T-helper 1 cell treated with Interleukin-12 subunit alpha and Interleukin-12 subunit beta and Interleukin-4 antibody, amounts not matched to agents 30 μg/mL and 1 μg/mL, for 36 hours (primary cell): ENCODE data around the gene SIN3B.
"Not testable (repeated sequence)": the region's sequence is repeated elsewhere in the genome, so short reads cannot be mapped to it uniquely, and the experiment has no call there.

Source experiments
- H3K27ac Mint-ChIP-seq: one replicate; pipeline ENCODE4 v1.8.0; 2021; ENCODE audit warnings: mild to moderate bottlenecking, mixed read lengths
- H3K27me3 Mint-ChIP-seq: one replicate; pipeline ENCODE4 v1.8.0; 2021; ENCODE audit warnings: low read depth, mixed read lengths
- H3K36me3 Mint-ChIP-seq: one replicate; pipeline ENCODE4 v1.8.0; 2021; ENCODE audit warnings: low read depth, mixed read lengths
- H3K4me1 Mint-ChIP-seq: one replicate; pipeline ENCODE4 v1.8.0; 2021; ENCODE audit warnings: low read depth, mixed read lengths
- H3K4me3 Mint-ChIP-seq: one replicate; pipeline ENCODE4 v1.8.0; 2021; ENCODE audit warnings: mild to moderate bottlenecking, moderate library complexity, mixed read lengths
- H3K9me3 Mint-ChIP-seq: one replicate; pipeline ENCODE4 v1.8.0; 2021; ENCODE audit warnings: mixed read lengths

Gene SIN3B, protein sequence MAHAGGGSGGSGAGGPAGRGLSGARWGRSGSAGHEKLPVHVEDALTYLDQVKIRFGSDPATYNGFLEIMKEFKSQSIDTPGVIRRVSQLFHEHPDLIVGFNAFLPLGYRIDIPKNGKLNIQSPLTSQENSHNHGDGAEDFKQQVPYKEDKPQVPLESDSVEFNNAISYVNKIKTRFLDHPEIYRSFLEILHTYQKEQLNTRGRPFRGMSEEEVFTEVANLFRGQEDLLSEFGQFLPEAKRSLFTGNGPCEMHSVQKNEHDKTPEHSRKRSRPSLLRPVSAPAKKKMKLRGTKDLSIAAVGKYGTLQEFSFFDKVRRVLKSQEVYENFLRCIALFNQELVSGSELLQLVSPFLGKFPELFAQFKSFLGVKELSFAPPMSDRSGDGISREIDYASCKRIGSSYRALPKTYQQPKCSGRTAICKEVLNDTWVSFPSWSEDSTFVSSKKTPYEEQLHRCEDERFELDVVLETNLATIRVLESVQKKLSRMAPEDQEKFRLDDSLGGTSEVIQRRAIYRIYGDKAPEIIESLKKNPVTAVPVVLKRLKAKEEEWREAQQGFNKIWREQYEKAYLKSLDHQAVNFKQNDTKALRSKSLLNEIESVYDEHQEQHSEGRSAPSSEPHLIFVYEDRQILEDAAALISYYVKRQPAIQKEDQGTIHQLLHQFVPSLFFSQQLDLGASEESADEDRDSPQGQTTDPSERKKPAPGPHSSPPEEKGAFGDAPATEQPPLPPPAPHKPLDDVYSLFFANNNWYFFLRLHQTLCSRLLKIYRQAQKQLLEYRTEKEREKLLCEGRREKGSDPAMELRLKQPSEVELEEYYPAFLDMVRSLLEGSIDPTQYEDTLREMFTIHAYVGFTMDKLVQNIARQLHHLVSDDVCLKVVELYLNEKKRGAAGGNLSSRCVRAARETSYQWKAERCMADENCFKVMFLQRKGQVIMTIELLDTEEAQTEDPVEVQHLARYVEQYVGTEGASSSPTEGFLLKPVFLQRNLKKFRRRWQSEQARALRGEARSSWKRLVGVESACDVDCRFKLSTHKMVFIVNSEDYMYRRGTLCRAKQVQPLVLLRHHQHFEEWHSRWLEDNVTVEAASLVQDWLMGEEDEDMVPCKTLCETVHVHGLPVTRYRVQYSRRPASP

DNA sequence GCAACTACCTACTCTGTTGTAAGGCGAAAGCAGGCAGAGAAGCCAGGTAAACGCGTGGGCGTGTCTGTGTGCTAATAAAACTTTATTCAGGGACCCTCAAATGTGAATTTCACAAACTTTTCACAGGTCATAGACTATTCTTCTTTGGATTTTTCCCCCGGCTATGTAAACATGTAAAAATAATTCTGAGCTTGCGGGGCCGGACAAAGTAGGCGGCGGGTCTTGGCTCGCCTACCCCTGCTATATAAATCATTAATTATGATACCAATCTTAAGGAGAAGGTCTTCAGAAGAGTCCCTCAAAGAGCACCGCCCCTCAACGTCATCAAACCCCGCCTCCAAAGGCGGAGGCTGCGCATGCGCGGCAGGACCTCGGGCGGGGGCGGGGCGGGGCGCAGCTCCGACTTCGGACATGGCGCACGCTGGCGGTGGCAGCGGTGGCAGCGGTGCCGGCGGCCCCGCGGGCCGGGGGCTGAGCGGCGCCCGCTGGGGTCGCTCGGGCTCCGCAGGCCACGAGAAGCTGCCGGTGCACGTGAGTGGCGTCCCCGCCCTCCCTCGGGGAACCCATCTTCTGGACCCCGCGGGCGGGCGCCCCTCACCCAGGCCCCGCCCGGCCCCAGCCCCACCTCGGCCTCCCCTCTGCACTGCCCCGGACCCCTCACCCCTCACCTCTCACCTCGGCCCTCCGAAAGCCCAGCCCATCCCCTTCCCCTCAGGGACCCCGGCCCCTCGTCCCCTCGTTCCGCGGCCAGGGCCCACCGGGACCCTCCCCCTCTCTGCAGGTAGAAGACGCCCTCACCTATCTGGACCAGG is at the start of gene SIN3B:
Gene SIN3B (plus strand): TSS at position 389 of the 812 bp plus-strand sequence. CDS start 23 bp downstream, at position 412.
- peak within 1 kb of the TSS; percentile 82 for H3K4me3 Mint-ChIP-seq
- peaks cover 11% of the 10 kb centered on the region for H3K36me3 Mint-ChIP-seq
- peaks cover 29% of the 10 kb centered on the region for H3K27me3 Mint-ChIP-seq
- peaks cover 19% of the 10 kb centered on the region for H3K4me1 Mint-ChIP-seq
- no peaks in the 10 kb centered on the region for H3K9me3 Mint-ChIP-seq
- H3K27ac Mint-ChIP-seq: peak within 1 kb of the TSS; percentile 78

DNA sequence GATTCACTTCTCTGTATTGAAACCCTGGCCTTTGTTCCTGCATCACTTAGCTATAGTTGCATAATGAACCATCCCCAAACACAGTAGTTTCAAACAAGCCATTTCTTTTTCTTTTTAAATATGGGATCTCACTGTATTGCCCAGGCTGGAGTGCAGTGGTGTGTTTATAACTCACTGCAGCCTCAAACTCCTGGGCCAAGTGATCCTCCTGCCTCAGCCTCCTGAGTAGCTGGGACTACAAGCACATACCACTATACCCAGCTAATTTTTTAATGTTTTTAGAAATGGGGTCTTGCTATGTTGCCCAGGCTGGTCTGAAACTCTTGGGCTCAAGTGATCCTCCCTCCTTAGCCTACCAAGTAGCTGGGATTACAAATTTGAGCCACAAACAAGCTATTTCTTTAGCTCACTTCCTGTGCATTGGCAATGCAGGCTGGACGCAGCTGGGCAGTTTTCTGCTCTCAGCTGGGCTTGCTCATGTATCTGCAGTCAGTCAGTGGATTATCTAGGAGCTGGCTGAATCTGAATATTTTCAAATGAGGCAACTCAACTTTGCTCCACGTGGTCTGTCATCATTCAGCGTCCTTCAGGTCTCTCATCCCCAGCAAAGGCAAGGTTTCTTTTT is 49.5 kb upstream of the SIN3B start:
- H3K27me3 Mint-ChIP-seq: no peaks in the 10 kb centered on the region
- H3K4me3 Mint-ChIP-seq: no peak overlapping the region
- no peaks in the 10 kb centered on the region for H3K9me3 Mint-ChIP-seq
- no peaks in the 10 kb centered on the region for H3K4me1 Mint-ChIP-seq
- no peaks in the 10 kb centered on the region for H3K36me3 Mint-ChIP-seq
- no peak overlapping the region for H3K27ac Mint-ChIP-seq

DNA sequence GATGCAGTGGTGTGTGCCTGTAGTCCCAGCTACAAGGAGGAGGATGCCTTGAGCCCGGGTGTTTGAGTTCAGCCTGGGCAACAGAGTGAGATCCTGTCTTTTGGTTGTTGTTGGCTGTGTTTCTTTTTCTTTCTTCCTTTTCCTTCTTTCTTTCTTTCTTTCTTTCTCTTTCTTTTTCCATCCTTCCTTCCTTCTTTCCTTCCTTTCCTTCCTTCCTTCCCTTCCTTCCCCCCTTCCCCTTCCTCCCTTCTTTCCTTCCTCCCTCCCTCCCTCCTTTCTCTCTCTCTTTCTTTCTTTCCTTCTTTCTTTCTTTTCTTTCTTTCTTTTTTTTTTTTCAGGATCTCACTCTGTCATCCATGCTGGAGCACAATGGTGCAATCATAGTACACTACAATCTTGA is 46.5 kb upstream of the SIN3B start:
- no peaks in the 10 kb centered on the region for H3K9me3 Mint-ChIP-seq
- H3K4me1 Mint-ChIP-seq: no peaks in the 10 kb centered on the region
- no peak overlapping the region for H3K4me3 Mint-ChIP-seq
- H3K36me3 Mint-ChIP-seq: no peaks in the 10 kb centered on the region
- no peak overlapping the region for H3K27ac Mint-ChIP-seq
- no peaks in the 10 kb centered on the region for H3K27me3 Mint-ChIP-seq

DNA sequence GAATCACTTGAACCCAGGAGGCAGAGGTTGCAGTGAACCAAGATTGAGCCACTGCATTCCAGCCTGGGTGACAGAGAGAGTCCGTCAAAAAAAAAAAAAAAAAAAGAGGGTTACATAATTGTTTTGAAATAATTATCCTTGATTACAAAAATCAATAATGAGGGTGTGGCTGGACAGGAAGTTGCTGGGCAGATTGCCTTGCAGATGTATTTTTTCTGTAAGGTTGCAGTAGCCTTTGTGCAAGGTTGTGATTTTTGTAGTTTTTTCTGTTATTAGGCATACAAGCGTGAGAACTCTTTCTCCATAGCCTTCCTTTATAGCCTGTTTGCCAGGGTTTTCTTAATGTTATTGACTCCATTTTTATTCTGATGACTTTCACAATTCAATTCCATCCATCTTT is 40.7 kb upstream of the SIN3B start:
- peaks cover 24% of the 10 kb centered on the region for H3K9me3 Mint-ChIP-seq
- no peaks in the 10 kb centered on the region for H3K27me3 Mint-ChIP-seq
- H3K4me3 Mint-ChIP-seq: no peak overlapping the region
- no peaks in the 10 kb centered on the region for H3K4me1 Mint-ChIP-seq
- H3K36me3 Mint-ChIP-seq: peaks cover 1% of the 10 kb centered on the region
- no peak overlapping the region for H3K27ac Mint-ChIP-seq

DNA sequence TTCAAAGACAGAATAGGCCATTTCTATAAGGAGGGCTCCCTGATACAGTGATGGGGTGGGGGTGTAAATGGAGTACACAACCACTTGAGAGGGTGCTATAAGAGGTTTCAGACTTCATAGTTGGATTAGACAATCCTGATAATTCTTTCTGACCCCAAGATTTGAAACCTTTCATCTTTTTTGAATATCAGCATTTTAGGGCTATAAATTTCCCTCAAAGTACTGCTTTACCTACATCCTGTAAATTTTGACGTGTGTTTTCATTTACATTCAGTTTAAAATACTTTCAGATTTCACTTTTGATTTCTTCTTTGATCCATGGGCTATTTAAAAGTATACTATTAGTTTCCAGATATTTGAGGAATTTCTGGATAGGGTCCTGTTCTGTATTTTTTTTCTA is 40.0 kb upstream of the SIN3B start:
- peaks cover 24% of the 10 kb centered on the region for H3K9me3 Mint-ChIP-seq
- no peak overlapping the region for H3K27ac Mint-ChIP-seq
- peaks cover 1% of the 10 kb centered on the region for H3K36me3 Mint-ChIP-seq
- no peak overlapping the region for H3K4me3 Mint-ChIP-seq
- no peaks in the 10 kb centered on the region for H3K4me1 Mint-ChIP-seq
- H3K27me3 Mint-ChIP-seq: no peaks in the 10 kb centered on the region

DNA sequence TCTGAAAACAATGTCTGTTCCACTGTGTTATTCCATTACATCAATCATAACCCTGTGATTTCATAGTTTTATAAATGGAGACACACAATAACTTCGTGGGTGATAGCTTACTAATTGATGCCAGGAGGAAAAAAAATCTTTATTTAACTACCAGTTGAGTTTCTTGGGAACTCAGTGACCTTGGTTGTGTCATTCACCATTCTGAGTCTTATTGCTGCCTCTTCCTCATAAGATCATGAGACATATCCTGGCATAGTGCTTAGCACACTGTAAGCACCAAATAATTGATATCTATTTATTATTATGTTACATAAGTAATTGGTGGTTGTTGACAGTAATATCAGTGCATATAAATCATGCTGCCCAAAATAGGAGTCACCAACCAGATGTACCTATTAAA is 39.1 kb upstream of the SIN3B start:
- H3K27ac Mint-ChIP-seq: no peak overlapping the region
- H3K36me3 Mint-ChIP-seq: peaks cover 1% of the 10 kb centered on the region
- no peaks in the 10 kb centered on the region for H3K4me1 Mint-ChIP-seq
- H3K9me3 Mint-ChIP-seq: peaks cover 28% of the 10 kb centered on the region
- no peaks in the 10 kb centered on the region for H3K27me3 Mint-ChIP-seq
- no peak overlapping the region for H3K4me3 Mint-ChIP-seq

DNA sequence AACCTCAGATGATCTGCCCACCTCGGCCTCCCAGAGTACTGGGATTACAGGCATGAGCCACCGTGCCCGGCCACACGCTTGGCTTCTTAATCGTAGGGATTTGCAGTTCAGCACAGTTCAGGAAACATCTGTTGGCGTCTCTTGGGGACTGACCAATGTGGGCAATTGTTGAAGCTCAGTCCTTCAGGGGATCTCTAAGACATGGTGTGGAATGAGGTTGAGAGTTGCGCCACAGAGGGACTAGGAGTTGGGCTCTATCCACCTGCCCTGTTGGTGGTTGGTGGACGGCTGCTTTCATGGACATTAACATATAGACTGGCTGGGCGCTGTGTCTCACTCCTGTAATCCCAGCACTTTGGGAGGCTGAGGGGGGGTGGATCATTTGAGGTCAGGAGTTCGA is 37.3 kb upstream of the SIN3B start:
- no peak overlapping the region for H3K27ac Mint-ChIP-seq
- no peaks in the 10 kb centered on the region for H3K4me1 Mint-ChIP-seq
- H3K9me3 Mint-ChIP-seq: peaks cover 38% of the 10 kb centered on the region
- H3K4me3 Mint-ChIP-seq: no peak overlapping the region
- H3K27me3 Mint-ChIP-seq: no peaks in the 10 kb centered on the region
- H3K36me3 Mint-ChIP-seq: peaks cover 1% of the 10 kb centered on the region

DNA sequence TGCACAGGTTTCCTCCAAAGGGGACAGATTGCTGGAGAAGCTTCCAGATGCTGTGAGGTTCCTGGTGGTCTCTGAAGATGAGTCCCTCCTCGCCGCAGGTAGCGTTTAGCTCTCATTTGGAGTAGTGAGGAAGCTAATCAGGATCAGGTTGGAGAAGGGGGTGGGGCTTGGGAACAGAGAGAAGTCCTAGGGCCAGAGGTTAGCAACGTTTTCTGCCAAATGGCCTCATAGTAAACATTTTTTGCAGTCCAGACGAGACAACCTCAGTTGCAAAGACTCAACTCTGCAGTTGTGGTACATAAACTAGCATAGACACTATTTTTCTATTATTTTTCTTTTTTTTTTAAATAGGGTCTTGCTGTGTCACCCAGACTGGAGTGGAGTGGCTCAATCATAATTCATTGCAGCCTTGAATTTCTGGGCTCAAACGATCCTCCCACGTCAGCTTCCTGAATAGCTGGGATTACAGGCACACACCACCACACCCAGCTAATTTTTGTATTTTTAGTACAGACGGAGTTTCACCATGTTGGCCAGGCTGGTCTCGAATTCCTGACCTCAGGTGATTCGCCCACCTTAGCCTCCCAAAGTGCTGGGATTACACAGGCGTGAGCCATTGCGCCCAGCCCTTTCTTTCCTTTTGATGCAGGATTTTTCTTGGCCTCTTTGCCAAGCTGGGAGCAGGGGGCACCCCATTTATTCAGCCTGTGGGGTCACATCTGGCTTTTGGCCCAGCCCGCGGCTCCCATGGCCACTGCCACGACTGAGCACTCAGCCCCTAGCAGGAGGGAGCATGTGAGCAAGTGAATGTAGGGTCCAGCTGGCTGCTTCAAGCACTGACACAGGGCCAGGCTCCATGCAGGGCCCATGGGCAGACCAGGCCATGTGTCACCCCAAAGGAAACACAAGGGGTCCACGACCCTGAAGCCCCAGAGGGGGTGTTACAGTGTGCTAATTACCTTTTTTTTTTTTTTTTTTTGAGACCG is 34.4 kb upstream of the SIN3B start:
- Mint-ChIP-seq H3K4me3 (no peak overlapping the region), H3K9me3 (peaks cover 25% of the 10 kb centered on the region), H3K36me3 (peaks cover 1% of the 10 kb centered on the region), H3K4me1 (no peaks in the 10 kb centered on the region), H3K27ac (no peak overlapping the region), H3K27me3 (no peaks in the 10 kb centered on the region)

DNA sequence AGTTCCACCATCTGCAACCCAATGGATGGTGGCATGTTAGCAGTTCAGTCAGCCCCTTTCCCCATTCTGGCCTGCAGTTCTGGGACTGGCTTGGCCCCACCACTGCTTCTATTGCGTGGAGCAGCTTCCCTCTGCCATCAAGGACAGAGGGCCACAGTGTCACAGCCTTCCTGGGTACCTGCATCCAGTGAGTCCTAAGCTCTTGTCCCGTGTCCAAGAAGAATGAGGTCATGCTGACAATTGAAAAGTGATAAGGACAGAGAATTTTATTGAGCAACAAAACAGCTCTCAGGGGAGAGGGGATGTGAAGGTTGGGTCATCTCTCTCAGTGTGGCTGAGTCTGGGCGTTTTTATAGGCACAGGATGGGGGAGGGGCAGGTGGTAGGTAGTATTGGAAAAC is 33.5 kb upstream of the SIN3B start:
- no peaks in the 10 kb centered on the region for H3K4me1 Mint-ChIP-seq
- H3K27me3 Mint-ChIP-seq: no peaks in the 10 kb centered on the region
- H3K4me3 Mint-ChIP-seq: no peak overlapping the region
- no peak overlapping the region for H3K27ac Mint-ChIP-seq
- peaks cover 22% of the 10 kb centered on the region for H3K9me3 Mint-ChIP-seq
- no peaks in the 10 kb centered on the region for H3K36me3 Mint-ChIP-seq

DNA sequence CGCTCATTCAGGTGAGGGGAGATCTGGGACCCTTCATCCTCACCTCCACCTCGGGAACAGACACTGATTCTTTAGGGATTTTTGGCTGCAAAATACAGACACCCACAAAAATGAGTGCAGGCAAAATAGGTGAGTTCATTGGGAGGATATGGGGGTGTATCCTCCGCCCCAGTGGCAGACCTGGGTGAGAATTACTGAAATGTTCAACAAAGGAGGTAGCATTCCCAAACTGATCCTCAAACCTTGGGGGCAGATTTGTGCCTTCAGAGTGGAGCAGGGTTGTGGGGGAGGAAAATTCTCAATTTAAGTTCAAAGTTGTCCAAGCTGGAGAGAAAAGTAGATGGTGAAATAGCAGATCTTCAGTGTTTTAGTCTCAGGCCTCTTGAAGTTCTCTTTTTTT is 31.3 kb upstream of the SIN3B start:
- H3K27me3 Mint-ChIP-seq: no peaks in the 10 kb centered on the region
- no peak overlapping the region for H3K27ac Mint-ChIP-seq
- no peak overlapping the region for H3K4me3 Mint-ChIP-seq
- no peaks in the 10 kb centered on the region for H3K36me3 Mint-ChIP-seq
- no peaks in the 10 kb centered on the region for H3K4me1 Mint-ChIP-seq
- H3K9me3 Mint-ChIP-seq: peaks cover 15% of the 10 kb centered on the region

DNA sequence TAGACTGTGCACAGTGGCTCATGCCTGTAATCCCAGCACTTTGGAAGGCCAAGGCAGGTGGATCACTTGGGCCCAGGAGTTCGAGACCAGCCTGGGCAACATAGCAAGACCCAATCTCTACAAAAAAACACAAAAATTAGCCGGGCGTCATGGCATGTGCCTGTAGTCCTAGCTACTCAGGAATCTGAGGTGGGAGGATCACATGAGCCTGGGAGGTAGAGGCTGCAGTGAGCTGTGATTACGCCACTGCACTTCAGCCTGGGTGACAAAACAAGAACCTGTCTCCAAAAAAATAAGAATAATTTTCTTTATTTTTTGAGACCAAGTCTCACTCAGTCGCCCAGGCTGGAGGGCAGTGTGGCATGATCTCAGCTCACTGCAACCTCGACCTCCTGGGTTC is 30.9 kb upstream of the SIN3B start:
- H3K27ac Mint-ChIP-seq, H3K36me3 Mint-ChIP-seq, H3K4me3 Mint-ChIP-seq, H3K27me3 Mint-ChIP-seq, H3K4me1 Mint-ChIP-seq: not testable (repeated sequence)
- H3K9me3 Mint-ChIP-seq: peaks cover 15% of the 10 kb centered on the region

DNA sequence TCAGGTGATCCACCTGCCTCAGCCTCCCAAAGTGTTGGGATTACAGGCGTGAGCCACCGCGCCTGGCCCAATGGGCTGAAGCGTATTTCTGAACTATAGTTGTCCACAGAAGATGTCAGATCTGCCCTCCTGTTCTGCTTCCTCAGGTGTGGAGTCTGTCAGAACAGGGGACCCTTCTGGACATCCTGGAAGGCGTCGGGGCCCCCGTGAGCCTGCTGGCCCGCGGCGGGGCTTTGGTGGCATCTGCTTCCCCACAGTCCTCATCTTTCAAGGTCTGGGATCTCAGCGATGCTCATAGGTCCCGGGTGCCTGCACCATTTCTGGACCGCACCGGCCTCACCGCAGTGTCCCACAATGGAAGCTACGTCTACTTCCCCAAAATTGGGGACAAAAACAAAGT is 29.5 kb upstream of the SIN3B start:
- no peak overlapping the region for H3K4me3 Mint-ChIP-seq
- H3K36me3 Mint-ChIP-seq: no peaks in the 10 kb centered on the region
- H3K4me1 Mint-ChIP-seq: no peaks in the 10 kb centered on the region
- peaks cover 13% of the 10 kb centered on the region for H3K9me3 Mint-ChIP-seq
- no peak overlapping the region for H3K27ac Mint-ChIP-seq
- no peaks in the 10 kb centered on the region for H3K27me3 Mint-ChIP-seq

DNA sequence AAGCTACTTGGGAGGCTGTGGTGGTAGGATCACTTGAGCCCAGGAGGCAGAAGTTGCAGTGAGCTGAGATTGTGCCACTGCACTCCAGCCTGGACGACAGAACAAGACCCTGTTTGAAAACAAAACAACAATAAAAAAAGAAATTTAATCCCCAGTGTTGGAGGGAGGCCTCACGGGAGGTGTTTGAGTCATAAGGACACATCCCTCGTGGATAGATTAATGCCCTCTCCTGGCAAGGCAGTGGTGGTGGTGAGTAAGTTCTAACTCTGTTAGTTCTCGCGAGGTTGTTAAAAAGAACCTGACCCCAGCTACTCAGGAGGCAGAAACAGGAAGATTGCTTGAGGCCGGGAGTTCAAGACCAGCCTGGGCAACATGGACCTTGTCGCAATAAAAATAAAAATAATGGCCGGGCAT is 27.6 kb upstream of the SIN3B start:
- Mint-ChIP-seq H3K9me3 (peaks cover 1% of the 10 kb centered on the region), H3K27ac (no peak overlapping the region), H3K4me3 (no peak overlapping the region), H3K36me3 (no peaks in the 10 kb centered on the region), H3K4me1 (no peaks in the 10 kb centered on the region), H3K27me3 (no peaks in the 10 kb centered on the region)
